UCSD-AML1 (cell line): ENCODE measurements around the gene PTPRN2.
"Not testable (repeated sequence)": the region's sequence is repeated elsewhere in the genome, so short reads cannot be mapped to it uniquely, and the experiment has no call there.

Experiments used
- DNase-seq: peaks from one replicate; lab custom pipeline; 2025; ENCODE audit not compliant: unreplicated experiment; lab: John Stamatoyannopoulos, UW

PTPRN2 gene

GRCh38 chr7:157930441-157930840 lies 657.2 kb downstream of the PTPRN2 start:
- no peak for DNase-seq

GRCh38 chr7:157929671-157930070 lies 658.0 kb downstream of the PTPRN2 start:
- DNase-seq = no peak

- DNase-seq = no peak
Observed at GRCh38 chr7:157928808-157929425, 658.7 kb downstream of the PTPRN2 start.

GRCh38 chr7:157928171-157928794 lies 659.3 kb downstream of the PTPRN2 start:
- DNase-seq = no peak

GRCh38 chr7:157927313-157927925 lies 660.2 kb downstream of the PTPRN2 start:
- no peak for DNase-seq

- DNase-seq = no peak
Observed at GRCh38 chr7:157926521-157927150, 661.0 kb downstream of the PTPRN2 start.

GRCh38 chr7:157926107-157926506 lies 661.5 kb downstream of the PTPRN2 start:
- DNase-seq = no peak

GRCh38 chr7:157925383-157925875 lies 662.2 kb downstream of the PTPRN2 start:
- no peak for DNase-seq

GRCh38 chr7:157923903-157924630 lies 663.6 kb downstream of the PTPRN2 start:
- DNase-seq = no peak

- no peak for DNase-seq
Observed at GRCh38 chr7:157922576-157922975, 665.0 kb downstream of the PTPRN2 start.

GRCh38 chr7:157918326-157919080 lies 669.1 kb downstream of the PTPRN2 start:
- no peak for DNase-seq

- DNase-seq = no peak
Observed at GRCh38 chr7:157916946-157917640, 670.5 kb downstream of the PTPRN2 start.

- no peak for DNase-seq
Observed at GRCh38 chr7:157910446-157910845, 677.2 kb downstream of the PTPRN2 start.

- not testable (repeated sequence) for DNase-seq
Observed at GRCh38 chr7:157910045-157910444, 677.6 kb downstream of the PTPRN2 start.

GRCh38 chr7:157909370-157909769 lies 678.3 kb downstream of the PTPRN2 start:
- DNase-seq = no peak

- no peak for DNase-seq
Observed at GRCh38 chr7:157908006-157908782, 679.4 kb downstream of the PTPRN2 start.

GRCh38 chr7:157907091-157907490 lies 680.5 kb downstream of the PTPRN2 start:
- DNase-seq = no peak

GRCh38 chr7:157906583-157906982 lies 681.0 kb downstream of the PTPRN2 start:
- DNase-seq = no peak
